GM12864 (cell line): Measurements from ENCODE around the gene PCDH9.

Experiments
- DNase-seq: peaks from one replicate; pipeline ENCODE4 v3.0.0-alpha.2; 2011; ENCODE audit warnings: low read depth
- H3K4me3 ChIP-seq: 2 replicates; pipeline ENCODE4 v1.5.1; 2011; ENCODE audit warnings: mild to moderate bottlenecking, low read depth, low read length, control low read depth
- CTCF ChIP-seq: IDR thresholded peaks from 2 replicates; pipeline ENCODE4 v1.5.1; 2011; ENCODE audit warnings: low read depth, mild to moderate bottlenecking, moderate library complexity, low read length, control low read depth, inconsistent platforms; ENCODE audit errors: missing control alignments

Gene PCDH9

GRCh38 chr13:66660468-66660813, 569.7 kb downstream of the PCDH9 start:
- TF ChIP-seq CTCF = no peak
- no peak for DNase-seq
- no peak overlapping the region for H3K4me3 ChIP-seq

GRCh38 chr13:66659701-66660467, 570.3 kb downstream of the PCDH9 start:
- H3K4me3 ChIP-seq = no peak overlapping the region
- no peak for TF ChIP-seq CTCF
- no peak for DNase-seq

- no peak for DNase-seq
- H3K4me3 ChIP-seq = no peak overlapping the region
- no peak for TF ChIP-seq CTCF
Observed at GRCh38 chr13:66659286-66659685, 570.9 kb downstream of the PCDH9 start.

- no peak overlapping the region for H3K4me3 ChIP-seq
- no peak for DNase-seq
- no peak for TF ChIP-seq CTCF
Observed at GRCh38 chr13:66657165-66657881, 572.8 kb downstream of the PCDH9 start.

- no peak for TF ChIP-seq CTCF
- H3K4me3 ChIP-seq = no peak overlapping the region
- DNase-seq = no peak
Observed at GRCh38 chr13:66655847-66656454, 574.2 kb downstream of the PCDH9 start.

GRCh38 chr13:66644855-66645460, 585.2 kb downstream of the PCDH9 start:
- no peak for TF ChIP-seq CTCF
- no peak for DNase-seq
- H3K4me3 ChIP-seq = no peak overlapping the region
